Parathyroid adenoma (tissue), 2 donors: ENCODE results near the gene COX10.
"Not testable (repeated sequence)": the region's sequence is repeated elsewhere in the genome, so short reads cannot be mapped to it uniquely, and the experiment has no call there.

Experiments
- H2AFZ ChIP-seq: fragments of 300-600 bp; sonication (generic); one replicate; pipeline ENCODE4 v1.7.0; 2017; ENCODE audit warnings: antibody characterized with exemption, mild to moderate bottlenecking
- H3K27ac ChIP-seq: fragments of 300-600 bp; sonication (generic); one replicate; pipeline ENCODE4 v1.7.0; 2017
- H3K27me3 ChIP-seq: fragments of 300-600 bp; sonication (generic); one replicate; pipeline ENCODE4 v1.7.0; 2017; ENCODE audit warnings: low read length; ENCODE audit not compliant: control insufficient read depth, insufficient read depth
- H3K36me3 ChIP-seq: fragments of 300-600 bp; sonication (generic); one replicate; pipeline ENCODE4 v1.7.0; 2017; ENCODE audit warnings: low read length; ENCODE audit not compliant: control insufficient read depth, insufficient read depth
- H3K4me1 ChIP-seq: fragments of 300-600 bp; sonication (generic); one replicate; pipeline ENCODE4 v1.7.0; 2017; ENCODE audit warnings: control low read depth
- H3K4me2 ChIP-seq: fragments of 300-600 bp; sonication (generic); one replicate; pipeline ENCODE4 v1.7.0; 2017; ENCODE audit warnings: low read length
- H3K4me3 ChIP-seq: fragments of 300-600 bp; sonication (generic); one replicate; pipeline ENCODE4 v1.7.0; 2017; ENCODE audit warnings: low read depth, low read length
- H3K79me2 ChIP-seq: fragments of 300-600 bp; sonication (generic); one replicate; pipeline ENCODE4 v1.7.0; 2017; ENCODE audit warnings: control low read depth
- H3K9ac ChIP-seq: fragments of 300-600 bp; sonication (generic); one replicate; pipeline ENCODE4 v1.7.0; 2017; ENCODE audit warnings: mild to moderate bottlenecking
- H3K9me3 ChIP-seq: fragments of 300-600 bp; sonication (generic); one replicate; pipeline ENCODE4 v1.7.0; 2017; ENCODE audit warnings: low read length; ENCODE audit not compliant: control insufficient read depth
- CTCF ChIP-seq: fragments of 300-600 bp; sonication (generic); IDR thresholded peaks from one replicate; pipeline ENCODE4 v1.7.0; 2017; ENCODE audit warnings: antibody characterized with exemption, mild to moderate bottlenecking
- donor health status: primary hyperparathyroidism.

The COX10 gene

GRCh38 chr17:14158707-14159106, 89.4 kb downstream of the COX10 start:
- Histone ChIP-seq H3K4me1 (no peaks in the 10 kb centered on the region), H3K9ac (no peak overlapping the region), H3K27me3 (no peaks in the 10 kb centered on the region), H3K27ac (no peak overlapping the region), H2AFZ (no peak overlapping the region), H3K4me3 (no peak overlapping the region), H3K9me3 (no peaks in the 10 kb centered on the region), H3K79me2 (no peaks in the 10 kb centered on the region), H3K36me3 (no peaks in the 10 kb centered on the region), H3K4me2 (no peak overlapping the region)
- TF ChIP-seq CTCF, result no peak

GRCh38 chr17:14161419-14161818, 92.1 kb downstream of the COX10 start:
- no peak overlapping the region for H3K4me2 ChIP-seq
- no peak overlapping the region for H3K4me3 ChIP-seq
- no peaks in the 10 kb centered on the region for H3K9me3 ChIP-seq
- no peaks in the 10 kb centered on the region for H3K4me1 ChIP-seq
- no peak overlapping the region for H3K9ac ChIP-seq
- no peaks in the 10 kb centered on the region for H3K79me2 ChIP-seq
- H3K27ac ChIP-seq, result no peak overlapping the region
- no peak overlapping the region for H2AFZ ChIP-seq
- no peak for TF ChIP-seq CTCF
- no peaks in the 10 kb centered on the region for H3K36me3 ChIP-seq
- no peaks in the 10 kb centered on the region for H3K27me3 ChIP-seq

- H3K9ac ChIP-seq, result no peak overlapping the region
- TF ChIP-seq CTCF, result no peak
Measured at GRCh38 chr17:14165616-14166015, 96.3 kb downstream of the COX10 start.

GRCh38 chr17:14167831-14168230, 98.5 kb downstream of the COX10 start:
- H3K9me3 ChIP-seq, H3K79me2 ChIP-seq, H2AFZ ChIP-seq, H3K4me1 ChIP-seq, H3K9ac ChIP-seq, H3K4me3 ChIP-seq, H3K4me2 ChIP-seq, H3K36me3 ChIP-seq, H3K27me3 ChIP-seq, H3K27ac ChIP-seq: not testable (repeated sequence)

More at GRCh38 chr17:14165616-14166015, 96.3 kb downstream of the COX10 start:
- Histone ChIP-seq H3K4me2 (no peak overlapping the region), H2AFZ (no peak overlapping the region), H3K79me2 (peaks cover 7% of the 10 kb centered on the region), H3K27me3 (no peaks in the 10 kb centered on the region), H3K36me3 (no peaks in the 10 kb centered on the region), H3K9me3 (no peaks in the 10 kb centered on the region), H3K4me1 (no peaks in the 10 kb centered on the region), H3K4me3 (no peak overlapping the region), H3K27ac (no peak overlapping the region)

- Histone ChIP-seq H3K4me2 (no peak overlapping the region), H3K9me3 (no peaks in the 10 kb centered on the region), H3K79me2 (peaks cover 7% of the 10 kb centered on the region)
Measured at GRCh38 chr17:14168582-14168981, 99.3 kb downstream of the COX10 start.

More at GRCh38 chr17:14168582-14168981, 99.3 kb downstream of the COX10 start:
- no peaks in the 10 kb centered on the region for H3K27me3 ChIP-seq
- H3K4me3 ChIP-seq, result no peak overlapping the region
- no peak for TF ChIP-seq CTCF
- H2AFZ ChIP-seq, result no peak overlapping the region
- H3K9ac ChIP-seq, result no peak overlapping the region
- H3K36me3 ChIP-seq, result no peaks in the 10 kb centered on the region
- no peak overlapping the region for H3K27ac ChIP-seq
- H3K4me1 ChIP-seq, result no peaks in the 10 kb centered on the region
